PC-9 (cell line): ENCODE measurements around the gene COL4A5.

Experiments
- EZH2 ChIP-seq: fragments of 200-600 bp; sonication (generic); IDR thresholded peaks from 2 replicates; pipeline ENCODE4 v1.8.0; 2017; ENCODE audit warnings: antibody characterized with exemption, low read depth
- TF ChIP-seq, protein P1 (sequence below): fragments of 200-600 bp; sonication (generic); conservative IDR thresholded peaks from 2 replicates; pipeline ENCODE4 v1.6.1; 2017; ENCODE audit warnings: mixed run types, antibody characterized with exemption, mild to moderate bottlenecking, moderate library complexity

DNA sequence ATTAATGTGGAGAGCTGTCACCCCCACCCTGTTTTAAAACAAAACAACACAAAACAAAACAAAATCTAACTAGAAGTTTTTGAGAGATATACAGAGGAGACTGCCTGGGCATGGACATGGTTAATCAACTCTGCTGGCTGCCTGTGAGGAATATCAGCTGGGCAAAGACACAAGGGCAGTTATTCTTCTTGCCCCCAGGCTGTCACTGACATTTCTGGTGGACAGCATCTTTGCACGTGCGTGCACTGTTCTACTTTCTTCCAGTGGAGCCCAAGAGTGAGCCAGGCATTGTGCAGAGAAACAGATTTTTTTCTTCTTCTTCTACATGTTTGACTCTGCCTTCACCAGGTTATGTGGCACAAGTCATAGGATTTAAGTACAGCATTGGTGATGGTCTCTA, 282.9 kb downstream of the COL4A5 start:
- TF ChIP-seq, protein P1, sequence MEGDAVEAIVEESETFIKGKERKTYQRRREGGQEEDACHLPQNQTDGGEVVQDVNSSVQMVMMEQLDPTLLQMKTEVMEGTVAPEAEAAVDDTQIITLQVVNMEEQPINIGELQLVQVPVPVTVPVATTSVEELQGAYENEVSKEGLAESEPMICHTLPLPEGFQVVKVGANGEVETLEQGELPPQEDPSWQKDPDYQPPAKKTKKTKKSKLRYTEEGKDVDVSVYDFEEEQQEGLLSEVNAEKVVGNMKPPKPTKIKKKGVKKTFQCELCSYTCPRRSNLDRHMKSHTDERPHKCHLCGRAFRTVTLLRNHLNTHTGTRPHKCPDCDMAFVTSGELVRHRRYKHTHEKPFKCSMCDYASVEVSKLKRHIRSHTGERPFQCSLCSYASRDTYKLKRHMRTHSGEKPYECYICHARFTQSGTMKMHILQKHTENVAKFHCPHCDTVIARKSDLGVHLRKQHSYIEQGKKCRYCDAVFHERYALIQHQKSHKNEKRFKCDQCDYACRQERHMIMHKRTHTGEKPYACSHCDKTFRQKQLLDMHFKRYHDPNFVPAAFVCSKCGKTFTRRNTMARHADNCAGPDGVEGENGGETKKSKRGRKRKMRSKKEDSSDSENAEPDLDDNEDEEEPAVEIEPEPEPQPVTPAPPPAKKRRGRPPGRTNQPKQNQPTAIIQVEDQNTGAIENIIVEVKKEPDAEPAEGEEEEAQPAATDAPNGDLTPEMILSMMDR, result no peak
- no peak for TF ChIP-seq EZH2
